LHCN-M2 (cell line): Measurements from ENCODE around the gene ZNF667. TPM values are rescaled to one million over a fixed set of nuclear protein-coding genes. Genes with fewer than 3 reads are reported as not detected.

Experiments used
- DNase-seq: peaks from one replicate; pipeline ENCODE4 v3.0.0-alpha.2; 2012; ENCODE audit warnings: low read depth
- total RNA-seq: library from RNA; depleted of rRNA; stranded (reverse); fragments of >200 nt; gene quantifications from 2 replicates; pipeline ENCODE4 v1.2.3, GENCODE V29; 2014; rRNA removed

The ZNF667 gene
- total RNA-seq, 1 experiment from 2014 or later: 4.8 TPM

GRCh38 chr19:56393119-56394012 is 83.8 kb downstream of the ZNF667 start, which contains the start of gene ZNF582:
Gene ZNF582, minus strand, starts transcription at chr19:56393534. Its CDS starts 1,782 bp downstream, at chr19:56391752.
- peak; percentile 88 for DNase-seq

Other genes starting within 250 kb of the ZNF667 start
- gene EDDM13, start 204.6 kb downstream of the ZNF667 start, total RNA-seq: not detected in 2 replicates
- gene ZSCAN5A, start 162.5 kb downstream of the ZNF667 start, total RNA-seq: 2.9 and 4.6 TPM in 2 replicates
- gene ZNF582, start 83.8 kb downstream of the ZNF667 start, total RNA-seq: 1.5 and 2.2 TPM in 2 replicates
- gene ZNF583, start 73.0 kb downstream of the ZNF667 start, total RNA-seq: 8.8 and 11.1 TPM in 2 replicates
- 0.83 and 1.6 TPM in 2 replicates for gene ZNF471, start 30.5 kb upstream of the ZNF667 start, total RNA-seq
- 3.2 and 4.9 TPM in 2 replicates for gene ZFP28, start 61.6 kb upstream of the ZNF667 start, total RNA-seq
- gene ZNF470, start 90.1 kb upstream of the ZNF667 start, total RNA-seq: 1.8 and 2.5 TPM in 2 replicates
- gene ZNF71, start 118.0 kb upstream of the ZNF667 start, total RNA-seq: 9.4 and 10.8 TPM in 2 replicates
- gene SMIM17, start 165.8 kb upstream of the ZNF667 start, total RNA-seq: 0.11 and 0.13 TPM in 2 replicates
- gene ZNF835, start 194.4 kb upstream of the ZNF667 start, total RNA-seq: not detected in 2 replicates